A172 (cell line): ENCODE measurements around the gene STATH. TPM values are rescaled to one million over a fixed set of nuclear protein-coding genes. Genes with fewer than 3 reads are reported as not detected.

ENCODE experiments used
- total RNA-seq: library from RNA; depleted of rRNA; stranded (reverse); fragments of >200 nt; shearing (Covaris generic); gene quantifications from 2 replicates; pipeline ENCODE4 v1.2.3, GENCODE V29; 2014; rRNA removed

Gene STATH
- total RNA-seq, 1 experiment from 2014 or later, result not detected

Other genes with a start within 250 kb of the STATH start
- 0.10 TPM in 1 of 2 replicates, not detected in the other for gene SULT1B1, start 235.3 kb upstream of the STATH start, total RNA-seq
- not detected in 2 replicates for gene SULT1E1, start 135.8 kb upstream of the STATH start, total RNA-seq
- gene CSN1S1, start 64.9 kb upstream of the STATH start, total RNA-seq, result not detected in 2 replicates
- not detected in 2 replicates for gene CSN2, start 30.2 kb upstream of the STATH start, total RNA-seq
- gene HTN3, start 32.5 kb downstream of the STATH start, total RNA-seq, result not detected in 2 replicates
- gene HTN1, start 54.5 kb downstream of the STATH start, total RNA-seq, result not detected in 2 replicates
- gene PRR27, start 158.3 kb downstream of the STATH start, total RNA-seq, result not detected in 2 replicates
- not detected in 2 replicates for gene ODAM, start 199.8 kb downstream of the STATH start, total RNA-seq
- gene FDCSP, start 230.2 kb downstream of the STATH start, total RNA-seq, result not detected in 2 replicates
- not detected in 2 replicates for gene CSN3, start 246.6 kb downstream of the STATH start, total RNA-seq